ENCODE data around the gene CPB2.

- TF ChIP-seq CTCF (conservative IDR thresholded peaks at IDR 0.05 in 1 of 2, IDR thresholded peaks at IDR 0.05 in 1 of 2; ENCODE audit: low read depth in 1 of 2, low read length in 2 of 2) = no peak
- TF ChIP-seq EZH2 (IDR thresholded peaks at IDR 0.05; ENCODE audit: low read length, missing control alignments) = no peak
These were observed 17.5 kb upstream of the CPB2 start for GRCh38 chr13:46122304-46122703.
